Muscle layer of colon (tissue), 2 donors: ENCODE data around the gene BCL2L12.

ENCODE experiments used
- H3K27ac ChIP-seq: one replicate; pipeline ENCODE4 v1.7.0; 2013; ENCODE audit warnings: low read depth, mild to moderate bottlenecking, low read length, moderate library complexity
- H3K27me3 ChIP-seq, 2 donors: one replicate each; pipeline ENCODE4 v1.7.0; 2013; ENCODE audit warnings: low read length in 2 of 2, mild to moderate bottlenecking in 2 of 2; ENCODE audit not compliant: insufficient read depth in 2 of 2, control insufficient read depth in 1 of 2
- H3K36me3 ChIP-seq: one replicate; pipeline ENCODE4 v1.7.0; 2013; ENCODE audit warnings: mild to moderate bottlenecking, low read length; ENCODE audit not compliant: insufficient read depth
- H3K4me1 ChIP-seq: one replicate; pipeline ENCODE4 v1.7.0; 2013; ENCODE audit warnings: mild to moderate bottlenecking, low read length; ENCODE audit not compliant: insufficient read depth
- H3K4me3 ChIP-seq, 2 donors: one replicate each; pipeline ENCODE4 v1.7.0; 2013; ENCODE audit warnings: low read length in 2 of 2, low read depth in 1 of 2, mild to moderate bottlenecking in 1 of 2, moderate library complexity in 1 of 2
- H3K9ac ChIP-seq: one replicate; pipeline ENCODE4 v1.7.0; 2013; ENCODE audit warnings: low read length
- H3K9me3 ChIP-seq: one replicate; pipeline ENCODE4 v1.7.0; 2013; ENCODE audit warnings: mild to moderate bottlenecking, low read length
- donor health status: abdominal sarcoma.
- donor health status: Adenocarcinoma of cecum.

Gene BCL2L12

GRCh38 chr19:49645592-49645991 lies 20.1 kb upstream of the BCL2L12 start:
- Histone ChIP-seq H3K9me3 (no peaks in the 10 kb centered on the region), H3K4me3 (no peak overlapping the region), H3K36me3 (peaks cover 52% of the 10 kb centered on the region), H3K27ac (no peak overlapping the region), H3K27me3 (no peaks in the 10 kb centered on the region), H3K4me1 (peaks cover 28% of the 10 kb centered on the region), H3K9ac (no peak overlapping the region)

- Histone ChIP-seq H3K27me3 (no peaks in the 10 kb centered on the region), H3K36me3 (peaks cover 52% of the 10 kb centered on the region), H3K9ac (no peak overlapping the region), H3K4me3 (no peak overlapping the region), H3K27ac (no peak overlapping the region), H3K4me1 (peaks cover 28% of the 10 kb centered on the region), H3K9me3 (no peaks in the 10 kb centered on the region)
These were observed 19.7 kb upstream of the BCL2L12 start for GRCh38 chr19:49645995-49646394.

- H3K36me3 ChIP-seq: peaks cover 52% of the 10 kb centered on the region
- H3K4me1 ChIP-seq: peaks cover 23% of the 10 kb centered on the region
- H3K27ac ChIP-seq: no peak overlapping the region
- H3K9me3 ChIP-seq: no peaks in the 10 kb centered on the region
- H3K9ac ChIP-seq: no peak overlapping the region
- H3K4me3 ChIP-seq: no peak overlapping the region
- H3K27me3 ChIP-seq: no peaks in the 10 kb centered on the region
These were observed 19.1 kb upstream of the BCL2L12 start for GRCh38 chr19:49646586-49646985.

- Histone ChIP-seq H3K27ac (no peak overlapping the region), H3K4me1 (no peaks in the 10 kb centered on the region), H3K9me3 (no peaks in the 10 kb centered on the region), H3K4me3 (no peak overlapping the region), H3K27me3 (no peaks in the 10 kb centered on the region), H3K36me3 (peaks cover 57% of the 10 kb centered on the region), H3K9ac (no peak overlapping the region)
These were observed 14.5 kb upstream of the BCL2L12 start for GRCh38 chr19:49651029-49651819.

GRCh38 chr19:49651820-49652550 lies 13.7 kb upstream of the BCL2L12 start:
- H3K9me3 ChIP-seq: no peaks in the 10 kb centered on the region
- H3K4me1 ChIP-seq: no peaks in the 10 kb centered on the region
- no peak overlapping the region for H3K27ac ChIP-seq
- H3K36me3 ChIP-seq: peaks cover 57% of the 10 kb centered on the region
- no peak overlapping the region for H3K9ac ChIP-seq
- H3K27me3 ChIP-seq: no peaks in the 10 kb centered on the region
- no peak overlapping the region for H3K4me3 ChIP-seq

GRCh38 chr19:49652551-49653465 lies 12.9 kb upstream of the BCL2L12 start:
- H3K4me3 ChIP-seq: no peak overlapping the region
- no peak overlapping the region for H3K27ac ChIP-seq
- peaks cover 58% of the 10 kb centered on the region for H3K36me3 ChIP-seq
- no peak overlapping the region for H3K9ac ChIP-seq
- no peaks in the 10 kb centered on the region for H3K27me3 ChIP-seq
- H3K9me3 ChIP-seq: no peaks in the 10 kb centered on the region
- no peaks in the 10 kb centered on the region for H3K4me1 ChIP-seq

- no peak overlapping the region for H3K4me3 ChIP-seq
- H3K9me3 ChIP-seq: no peaks in the 10 kb centered on the region
- H3K36me3 ChIP-seq: peaks cover 62% of the 10 kb centered on the region
- H3K4me1 ChIP-seq: no peaks in the 10 kb centered on the region
- no peak overlapping the region for H3K9ac ChIP-seq
- no peaks in the 10 kb centered on the region for H3K27me3 ChIP-seq
- H3K27ac ChIP-seq: no peak overlapping the region
These were observed 12.3 kb upstream of the BCL2L12 start for GRCh38 chr19:49653466-49653806.

- no peaks in the 10 kb centered on the region for H3K9me3 ChIP-seq
- no peak overlapping the region for H3K9ac ChIP-seq
- H3K36me3 ChIP-seq: peaks cover 69% of the 10 kb centered on the region
- H3K4me3 ChIP-seq: no peak overlapping the region
- H3K27ac ChIP-seq: no peak overlapping the region
- no peaks in the 10 kb centered on the region for H3K27me3 ChIP-seq
- no peaks in the 10 kb centered on the region for H3K4me1 ChIP-seq
These were observed 11.2 kb upstream of the BCL2L12 start for GRCh38 chr19:49654581-49654980.

GRCh38 chr19:49655570-49656455 lies 9.9 kb upstream of the BCL2L12 start:
- Histone ChIP-seq H3K36me3 (peaks cover 69% of the 10 kb centered on the region), H3K27me3 (no peaks in the 10 kb centered on the region), H3K9me3 (no peaks in the 10 kb centered on the region), H3K4me3 (no peak overlapping the region), H3K9ac (no peak overlapping the region), H3K27ac (no peak overlapping the region), H3K4me1 (no peaks in the 10 kb centered on the region)

- H3K4me3 ChIP-seq: no peak overlapping the region
- peaks cover 77% of the 10 kb centered on the region for H3K36me3 ChIP-seq
- no peaks in the 10 kb centered on the region for H3K9me3 ChIP-seq
- no peaks in the 10 kb centered on the region for H3K27me3 ChIP-seq
- no peak overlapping the region for H3K27ac ChIP-seq
- no peak overlapping the region for H3K9ac ChIP-seq
- H3K4me1 ChIP-seq: no peaks in the 10 kb centered on the region
These were observed 9.2 kb upstream of the BCL2L12 start for GRCh38 chr19:49656456-49657109.
